ENCODE data around the gene DPH5.

Gene DPH5

GRCh38 chr1:100941580-100942216 is 83.9 kb downstream of the DPH5 start:
- DNase-seq (ENCODE audit: low spot score): no peak

GRCh38 chr1:100941098-100941527 is 84.5 kb downstream of the DPH5 start:
- DNase-seq (ENCODE audit: low spot score): no peak
